ENCODE results near the gene ERC1. TPM values are rescaled to one million over a fixed set of nuclear protein-coding genes. Genes with fewer than 3 reads are reported as not detected.

ERC1 gene
- total RNA-seq, 1 experiment from 2014 or later = 40.4 TPM

DNA sequence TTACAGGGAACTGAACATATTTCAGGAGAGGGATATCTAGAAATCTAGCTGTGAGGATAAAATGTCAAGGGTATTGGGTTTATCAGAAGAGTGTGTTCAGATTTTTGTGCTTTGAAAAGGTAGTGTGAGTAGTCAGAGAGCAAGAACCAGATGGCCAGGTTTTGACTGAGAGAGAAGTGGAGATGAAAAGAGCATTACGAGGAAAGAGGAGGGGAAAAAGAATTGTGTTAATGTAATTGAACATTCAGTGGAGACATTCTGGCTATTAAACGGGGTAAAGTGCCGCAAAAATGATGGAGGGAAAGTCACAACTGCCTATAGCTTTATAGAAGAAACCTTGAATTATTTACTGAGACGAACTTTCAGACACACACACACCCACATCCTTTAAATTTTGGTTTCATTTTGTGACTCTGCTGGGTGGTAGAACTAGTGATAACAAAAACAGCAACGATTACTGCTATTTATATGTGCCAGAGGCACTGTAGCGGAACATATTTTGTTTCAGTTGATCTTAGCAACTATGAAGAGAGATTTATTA is 213.6 kb downstream of the ERC1 start:
- peak overlapping the region; percentile 13; the same call in 1 of the 2 replicates for H3K27ac ChIP-seq (ENCODE audit: low read length)
- TSS peak; percentile 13 for BruUV-seq (replicated peaks)
- TF ChIP-seq SIN3A (IDR thresholded peaks at IDR 0.05; ENCODE audit: borderline replicate concordance, insufficient read depth, low read depth, low read length) (no peak), TCF7L2 (IDR thresholded peaks at IDR 0.05; ENCODE audit: low read depth, low read length) (no peak)
- no peak overlapping the region; a peak in 1 of 4 replicates for H3K4me3 ChIP-seq (ENCODE audit: low read depth in 2 of 2, low read length in 2 of 2)
- DNase-seq (ENCODE audit: low read depth, low spot score) = no peak
- H3K36me3 ChIP-seq (ENCODE audit: control insufficient read depth, insufficient read depth, low read length) = no peaks in the 10 kb centered on the region; the same call in 1 of the 2 replicates
- intact Hi-C loops (cut with micrococcal nuclease; ENCODE audit: unreplicated experiment) = no loop called here
- H3K9me3 ChIP-seq (ENCODE audit: control insufficient read depth, insufficient read depth, low read depth, low read length) = no peaks in the 10 kb centered on the region
- in situ Hi-C loops (cut with HindIII; ENCODE audit: low pct_unique_long_range_greater_than_20kb, low sequenced_read_pairs) = no loop called here
- ChIA-PET POLR2A (no interaction called here), CTCF (no interaction called here)
- no peaks in the 10 kb centered on the region for H3K27me3 ChIP-seq (ENCODE audit: control insufficient read depth, insufficient read depth, low read length)
- H3K4me1 ChIP-seq (ENCODE audit: control insufficient read depth, insufficient read depth, low read length) = no peaks in the 10 kb centered on the region; the same call in 1 of the 2 replicates
- ATAC-seq = no peak

DNA sequence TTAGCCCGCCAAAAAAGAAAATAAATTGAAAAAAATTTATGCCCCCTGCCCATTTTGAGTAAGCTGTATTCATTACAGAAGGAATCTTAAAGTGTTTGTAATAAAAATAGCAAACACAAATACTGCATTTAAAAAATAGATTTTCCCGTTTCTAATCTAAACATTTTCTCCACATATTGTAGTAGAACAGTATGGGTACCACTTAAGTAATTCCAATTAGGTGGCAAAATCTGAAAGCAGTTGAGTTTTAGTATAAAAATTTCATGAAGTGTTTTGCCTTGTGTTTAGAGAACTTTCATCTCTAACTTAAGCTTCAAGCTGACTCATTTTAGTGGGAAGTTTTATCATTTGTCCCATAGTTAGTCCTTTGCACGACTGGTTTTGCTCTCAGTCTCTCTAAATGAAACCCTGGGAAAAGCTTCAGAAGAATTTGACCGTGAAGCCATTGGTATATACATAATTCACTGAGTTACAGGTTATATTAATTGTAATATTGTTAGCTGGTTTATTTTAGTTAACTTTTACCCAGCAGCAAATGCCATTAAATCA is 214.6 kb downstream of the ERC1 start:
- no peak for DNase-seq (ENCODE audit: low read depth, low spot score)
- no peak overlapping the region for H3K4me3 ChIP-seq (ENCODE audit: low read depth in 2 of 2, low read length in 2 of 2)
- in situ Hi-C loops (cut with HindIII; ENCODE audit: low pct_unique_long_range_greater_than_20kb, low sequenced_read_pairs) (no loop called here), intact Hi-C loops (cut with micrococcal nuclease; ENCODE audit: unreplicated experiment) (no loop called here)
- no peak for ATAC-seq
- H3K36me3 ChIP-seq (ENCODE audit: control insufficient read depth, insufficient read depth, low read length) = no peaks in the 10 kb centered on the region; the same call in 1 of the 2 replicates
- ChIA-PET POLR2A (interaction anchor here (0.6 kb wide), 1 partner anchor 214 kb away, joined by 4 read pairs; no protein-coding TSS in a partner anchor), CTCF (no interaction called here)
- TF ChIP-seq, protein P1, sequence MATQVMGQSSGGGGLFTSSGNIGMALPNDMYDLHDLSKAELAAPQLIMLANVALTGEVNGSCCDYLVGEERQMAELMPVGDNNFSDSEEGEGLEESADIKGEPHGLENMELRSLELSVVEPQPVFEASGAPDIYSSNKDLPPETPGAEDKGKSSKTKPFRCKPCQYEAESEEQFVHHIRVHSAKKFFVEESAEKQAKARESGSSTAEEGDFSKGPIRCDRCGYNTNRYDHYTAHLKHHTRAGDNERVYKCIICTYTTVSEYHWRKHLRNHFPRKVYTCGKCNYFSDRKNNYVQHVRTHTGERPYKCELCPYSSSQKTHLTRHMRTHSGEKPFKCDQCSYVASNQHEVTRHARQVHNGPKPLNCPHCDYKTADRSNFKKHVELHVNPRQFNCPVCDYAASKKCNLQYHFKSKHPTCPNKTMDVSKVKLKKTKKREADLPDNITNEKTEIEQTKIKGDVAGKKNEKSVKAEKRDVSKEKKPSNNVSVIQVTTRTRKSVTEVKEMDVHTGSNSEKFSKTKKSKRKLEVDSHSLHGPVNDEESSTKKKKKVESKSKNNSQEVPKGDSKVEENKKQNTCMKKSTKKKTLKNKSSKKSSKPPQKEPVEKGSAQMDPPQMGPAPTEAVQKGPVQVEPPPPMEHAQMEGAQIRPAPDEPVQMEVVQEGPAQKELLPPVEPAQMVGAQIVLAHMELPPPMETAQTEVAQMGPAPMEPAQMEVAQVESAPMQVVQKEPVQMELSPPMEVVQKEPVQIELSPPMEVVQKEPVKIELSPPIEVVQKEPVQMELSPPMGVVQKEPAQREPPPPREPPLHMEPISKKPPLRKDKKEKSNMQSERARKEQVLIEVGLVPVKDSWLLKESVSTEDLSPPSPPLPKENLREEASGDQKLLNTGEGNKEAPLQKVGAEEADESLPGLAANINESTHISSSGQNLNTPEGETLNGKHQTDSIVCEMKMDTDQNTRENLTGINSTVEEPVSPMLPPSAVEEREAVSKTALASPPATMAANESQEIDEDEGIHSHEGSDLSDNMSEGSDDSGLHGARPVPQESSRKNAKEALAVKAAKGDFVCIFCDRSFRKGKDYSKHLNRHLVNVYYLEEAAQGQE (IDR thresholded peaks at IDR 0.05; ENCODE audit: insufficient read depth in 1 of 2, low read depth in 2 of 2, low read length in 1 of 2) = no peak
- TF ChIP-seq SIN3A (IDR thresholded peaks at IDR 0.05; ENCODE audit: borderline replicate concordance, insufficient read depth, low read depth, low read length) (no peak), TCF7L2 (IDR thresholded peaks at IDR 0.05; ENCODE audit: low read depth, low read length) (no peak), POLR2AphosphoS5 (IDR thresholded peaks at IDR 0.05; ENCODE audit: low read depth, low read length) (no peak)
- TF ChIP-seq, protein P2, sequence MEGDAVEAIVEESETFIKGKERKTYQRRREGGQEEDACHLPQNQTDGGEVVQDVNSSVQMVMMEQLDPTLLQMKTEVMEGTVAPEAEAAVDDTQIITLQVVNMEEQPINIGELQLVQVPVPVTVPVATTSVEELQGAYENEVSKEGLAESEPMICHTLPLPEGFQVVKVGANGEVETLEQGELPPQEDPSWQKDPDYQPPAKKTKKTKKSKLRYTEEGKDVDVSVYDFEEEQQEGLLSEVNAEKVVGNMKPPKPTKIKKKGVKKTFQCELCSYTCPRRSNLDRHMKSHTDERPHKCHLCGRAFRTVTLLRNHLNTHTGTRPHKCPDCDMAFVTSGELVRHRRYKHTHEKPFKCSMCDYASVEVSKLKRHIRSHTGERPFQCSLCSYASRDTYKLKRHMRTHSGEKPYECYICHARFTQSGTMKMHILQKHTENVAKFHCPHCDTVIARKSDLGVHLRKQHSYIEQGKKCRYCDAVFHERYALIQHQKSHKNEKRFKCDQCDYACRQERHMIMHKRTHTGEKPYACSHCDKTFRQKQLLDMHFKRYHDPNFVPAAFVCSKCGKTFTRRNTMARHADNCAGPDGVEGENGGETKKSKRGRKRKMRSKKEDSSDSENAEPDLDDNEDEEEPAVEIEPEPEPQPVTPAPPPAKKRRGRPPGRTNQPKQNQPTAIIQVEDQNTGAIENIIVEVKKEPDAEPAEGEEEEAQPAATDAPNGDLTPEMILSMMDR (IDR thresholded peaks at IDR 0.05) = no peak
- no peak overlapping the region for H3K27ac ChIP-seq (ENCODE audit: low read length)
- no peaks in the 10 kb centered on the region; the same call in 1 of the 2 replicates for H3K4me1 ChIP-seq (ENCODE audit: control insufficient read depth, insufficient read depth, low read length)
- no peaks in the 10 kb centered on the region for H3K27me3 ChIP-seq (ENCODE audit: control insufficient read depth, insufficient read depth, low read length)
- BruUV-seq (replicated peaks) = no TSS peak
- H3K9me3 ChIP-seq (ENCODE audit: control insufficient read depth, insufficient read depth, low read depth, low read length) = no peaks in the 10 kb centered on the region
